ENCODE data around the gene NAA80. TPM values are rescaled to one million over a fixed set of nuclear protein-coding genes. Genes with fewer than 3 reads are reported as not detected.
A peak's percentile ranks its signal among the peaks of the same experiment; 100 is the strongest.

The NAA80 gene
- total and polyA plus RNA-seq, 2 of the 13 experiments (the other 11 are each of a cell fraction or from before 2014, with no cell fraction given), result 3.4 to 8.7 TPM

DNA sequence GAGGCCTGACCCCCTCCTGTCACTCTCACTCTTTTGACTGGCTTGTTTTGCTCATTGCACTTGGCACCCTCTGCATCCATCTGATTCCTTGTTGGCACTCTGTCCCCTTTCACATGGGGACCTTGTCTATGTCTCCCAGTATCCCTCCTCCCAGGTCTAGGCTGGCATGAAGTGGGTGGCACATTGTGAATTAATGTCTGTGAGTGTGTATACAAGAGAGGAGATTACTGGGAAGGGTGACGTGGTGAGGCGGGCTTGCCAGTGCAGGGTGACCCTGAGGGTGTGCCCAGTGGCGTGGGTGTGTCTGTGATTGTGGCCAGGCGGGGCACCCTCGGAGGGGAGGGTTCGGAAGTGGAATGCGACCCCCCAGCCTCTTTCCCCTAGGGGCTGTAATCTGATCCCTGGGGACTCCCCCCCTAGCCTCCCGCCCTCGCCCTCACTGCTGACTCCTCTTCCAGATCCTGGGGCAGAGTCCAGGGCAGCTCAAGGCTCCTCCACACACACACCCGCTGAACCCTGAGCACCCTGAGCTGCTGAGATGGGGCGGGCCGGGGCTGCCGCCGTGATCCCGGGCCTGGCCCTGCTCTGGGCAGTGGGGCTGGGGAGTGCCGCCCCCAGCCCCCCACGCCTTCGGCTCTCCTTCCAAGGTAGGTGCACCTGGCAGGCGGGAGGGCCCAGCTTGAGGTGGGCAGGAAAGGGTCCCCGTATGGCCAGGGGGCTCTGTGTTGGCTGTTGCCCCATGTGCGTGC is 30.3 kb downstream of the NAA80 start, which contains the start of gene SEMA3B (continued):
- TF ChIP-seq ARID5B (CRISPR knock-in tag; IDR thresholded peaks at IDR 0.05) (peak; percentile 63; the same call in 1 of the 2 replicates), DR1 (CRISPR knock-in tag; IDR thresholded peaks at IDR 0.05) (no peak), MTA1 (CRISPR knock-in tag; IDR thresholded peaks at IDR 0.05; ENCODE audit: borderline replicate concordance) (peak; percentile 87; the same call in 1 of the 2 replicates), ZNF33B (CRISPR knock-in tag; IDR thresholded peaks at IDR 0.05) (no peak), ZNF577 (CRISPR knock-in tag; IDR thresholded peaks at IDR 0.05; ENCODE audit: borderline replicate concordance, low read depth) (no peak), NR3C1 (CRISPR knock-in tag; IDR thresholded peaks at IDR 0.05) (no peak), FOXC1 (CRISPR knock-in tag; IDR thresholded peaks at IDR 0.05; ENCODE audit: borderline replicate concordance) (no peak), PHB2 (IDR thresholded peaks at IDR 0.05; ENCODE audit: partially characterized antibody) (no peak), ZNF747 (CRISPR knock-in tag; IDR thresholded peaks at IDR 0.05; ENCODE audit: borderline replicate concordance) (peak; percentile 65; the same call in 1 of the 2 replicates), CHCHD3 (CRISPR knock-in tag; IDR thresholded peaks at IDR 0.05) (no peak), ZNF839 (CRISPR knock-in tag; IDR thresholded peaks at IDR 0.05; ENCODE audit: borderline replicate concordance) (no peak), CEBPG (CRISPR knock-in tag; IDR thresholded peaks at IDR 0.05) (no peak), MED1 (CRISPR knock-in tag; IDR thresholded peaks at IDR 0.05) (peak; percentile 37; the same call in 1 of the 2 replicates), ZSCAN22 (CRISPR knock-in tag; IDR thresholded peaks at IDR 0.05) (no peak), FIP1L1 (IDR thresholded peaks at IDR 0.05; ENCODE audit: borderline replicate concordance, insufficient read depth, low read depth, low read length) (no peak), ELF3 (CRISPR knock-in tag; IDR thresholded peaks at IDR 0.05) (peak; percentile 10; the same call in 1 of the 2 replicates), ZMYM3 (CRISPR knock-in tag; IDR thresholded peaks at IDR 0.05) (no peak), ZFP37 (CRISPR knock-in tag; IDR thresholded peaks at IDR 0.05; ENCODE audit: borderline replicate concordance) (no peak), HMG20B (CRISPR knock-in tag; conservative IDR thresholded peaks at IDR 0.05) (0 out of 2 replicates have a peak, but pooled peaks have one; percentile 42)
- TF ChIP-seq, protein P1, sequence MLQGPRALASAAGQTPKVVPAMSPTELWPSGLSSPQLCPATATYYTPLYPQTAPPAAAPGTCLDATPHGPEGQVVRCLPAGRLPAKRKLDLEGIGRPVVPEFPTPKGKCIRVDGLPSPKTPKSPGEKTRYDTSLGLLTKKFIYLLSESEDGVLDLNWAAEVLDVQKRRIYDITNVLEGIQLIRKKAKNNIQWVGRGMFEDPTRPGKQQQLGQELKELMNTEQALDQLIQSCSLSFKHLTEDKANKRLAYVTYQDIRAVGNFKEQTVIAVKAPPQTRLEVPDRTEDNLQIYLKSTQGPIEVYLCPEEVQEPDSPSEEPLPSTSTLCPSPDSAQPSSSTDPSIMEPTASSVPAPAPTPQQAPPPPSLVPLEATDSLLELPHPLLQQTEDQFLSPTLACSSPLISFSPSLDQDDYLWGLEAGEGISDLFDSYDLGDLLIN (CRISPR knock-in tag; IDR thresholded peaks at IDR 0.05; ENCODE audit: borderline replicate concordance), result no peak
- TF ChIP-seq, protein P2, sequence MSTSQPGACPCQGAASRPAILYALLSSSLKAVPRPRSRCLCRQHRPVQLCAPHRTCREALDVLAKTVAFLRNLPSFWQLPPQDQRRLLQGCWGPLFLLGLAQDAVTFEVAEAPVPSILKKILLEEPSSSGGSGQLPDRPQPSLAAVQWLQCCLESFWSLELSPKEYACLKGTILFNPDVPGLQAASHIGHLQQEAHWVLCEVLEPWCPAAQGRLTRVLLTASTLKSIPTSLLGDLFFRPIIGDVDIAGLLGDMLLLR (CRISPR knock-in tag; IDR thresholded peaks at IDR 0.05), result peak; percentile 59; the same call in 1 of the 2 replicates
- TF ChIP-seq, protein P3, sequence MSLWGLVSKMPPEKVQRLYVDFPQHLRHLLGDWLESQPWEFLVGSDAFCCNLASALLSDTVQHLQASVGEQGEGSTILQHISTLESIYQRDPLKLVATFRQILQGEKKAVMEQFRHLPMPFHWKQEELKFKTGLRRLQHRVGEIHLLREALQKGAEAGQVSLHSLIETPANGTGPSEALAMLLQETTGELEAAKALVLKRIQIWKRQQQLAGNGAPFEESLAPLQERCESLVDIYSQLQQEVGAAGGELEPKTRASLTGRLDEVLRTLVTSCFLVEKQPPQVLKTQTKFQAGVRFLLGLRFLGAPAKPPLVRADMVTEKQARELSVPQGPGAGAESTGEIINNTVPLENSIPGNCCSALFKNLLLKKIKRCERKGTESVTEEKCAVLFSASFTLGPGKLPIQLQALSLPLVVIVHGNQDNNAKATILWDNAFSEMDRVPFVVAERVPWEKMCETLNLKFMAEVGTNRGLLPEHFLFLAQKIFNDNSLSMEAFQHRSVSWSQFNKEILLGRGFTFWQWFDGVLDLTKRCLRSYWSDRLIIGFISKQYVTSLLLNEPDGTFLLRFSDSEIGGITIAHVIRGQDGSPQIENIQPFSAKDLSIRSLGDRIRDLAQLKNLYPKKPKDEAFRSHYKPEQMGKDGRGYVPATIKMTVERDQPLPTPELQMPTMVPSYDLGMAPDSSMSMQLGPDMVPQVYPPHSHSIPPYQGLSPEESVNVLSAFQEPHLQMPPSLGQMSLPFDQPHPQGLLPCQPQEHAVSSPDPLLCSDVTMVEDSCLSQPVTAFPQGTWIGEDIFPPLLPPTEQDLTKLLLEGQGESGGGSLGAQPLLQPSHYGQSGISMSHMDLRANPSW (CRISPR knock-in tag; IDR thresholded peaks at IDR 0.05; ENCODE audit: borderline replicate concordance), result no peak
